GM21576 (cell line): ENCODE data around the gene KBTBD13.

Experiments used
- ATAC-seq: cut with Tn5 transposase; IDR thresholded peaks from one replicate; pipeline ENCODE4 v1.9.1; 2021; ENCODE audit warnings: mild to moderate bottlenecking, moderate library complexity; ENCODE audit not compliant: unreplicated experiment

KBTBD13 gene

GRCh38 chr15:65050270-65050669, 26.3 kb upstream of the KBTBD13 start:
- ATAC-seq: no peak

GRCh38 chr15:65051266-65051665, 25.3 kb upstream of the KBTBD13 start:
- ATAC-seq: no peak

GRCh38 chr15:65052956-65053355, 23.6 kb upstream of the KBTBD13 start:
- no peak for ATAC-seq

GRCh38 chr15:65054333-65055200, 22.0 kb upstream of the KBTBD13 start:
- ATAC-seq: no peak

GRCh38 chr15:65055201-65055870, 21.2 kb upstream of the KBTBD13 start:
- no peak for ATAC-seq

- no peak for ATAC-seq
These were observed 20.4 kb upstream of the KBTBD13 start for GRCh38 chr15:65056106-65056505.

- no peak for ATAC-seq
These were observed 19.5 kb upstream of the KBTBD13 start for GRCh38 chr15:65056868-65057548.

- no peak for ATAC-seq
These were observed 19.0 kb upstream of the KBTBD13 start for GRCh38 chr15:65057549-65057940.

GRCh38 chr15:65058394-65059368, 17.9 kb upstream of the KBTBD13 start:
- no peak for ATAC-seq

- no peak for ATAC-seq
These were observed 17.2 kb upstream of the KBTBD13 start for GRCh38 chr15:65059369-65059750.

- ATAC-seq: no peak
These were observed 16.5 kb upstream of the KBTBD13 start for GRCh38 chr15:65059931-65060596.

- no peak for ATAC-seq
These were observed 15.7 kb upstream of the KBTBD13 start for GRCh38 chr15:65060641-65061397.

- no peak for ATAC-seq
These were observed 14.5 kb upstream of the KBTBD13 start for GRCh38 chr15:65062061-65062460.

- no peak for ATAC-seq
These were observed 13.8 kb upstream of the KBTBD13 start for GRCh38 chr15:65062726-65063125.

- no peak for ATAC-seq
These were observed 10.4 kb upstream of the KBTBD13 start for GRCh38 chr15:65066001-65066634.

GRCh38 chr15:65066635-65067316, 9.8 kb upstream of the KBTBD13 start:
- ATAC-seq: no peak

GRCh38 chr15:65067317-65067644, 9.3 kb upstream of the KBTBD13 start:
- ATAC-seq: no peak

GRCh38 chr15:65067645-65068402, 8.7 kb upstream of the KBTBD13 start, which contains the start of gene RASL12:
Gene RASL12, minus strand, starts transcription at chr15:65067991. Its CDS starts 156 bp downstream, at chr15:65067835.
- no peak for ATAC-seq
